Heart left ventricle (tissue), 13 donors: Measurements from ENCODE around the gene GRB14.

Experiments used
- POLR2A ChIP-seq, 2 donors: fragments of 450-650 bp; IDR thresholded peaks; one replicate each; pipeline ENCODE4 v1.6.1; 2017; ENCODE audit warnings: antibody characterized with exemption in 2 of 2, mild to moderate bottlenecking in 2 of 2, moderate library complexity in 2 of 2
- TF ChIP-seq, protein P1 (sequence below), 12 donors: fragments of 200-600 bp; sonication (generic) in 4 of 12; IDR thresholded peaks; one replicate each; pipeline versions ENCODE4 v1.5.0 to v1.8.0; 2018 to 2022; ENCODE audit warnings: antibody characterized with exemption in 12 of 12, mild to moderate bottlenecking in 5 of 12
- donor health status: ischemic (EF 13 %, LVEDD 7.1; RV severe dilation, severe dysfunction).
- donor health status: DM: no; HTN: yes; CAD: no.
- donor health status: DM: no; HTN: no; CAD: no.
- donor health status: ischemic (EF 25% LVEDD 6.9; RV normal size, moderate dysfunction).
- donor health status: ischemic (EF 25% LVEDD 5.7; RV mildly dilated, moderate dysfunction).
- donor health status: ischemic (EF 35%, LVEDD 5.7; RV mildly dilated, moderate dysfunction).
- donor health status: nonischemic (EF 11% LVEDD 7.7; RV severe dilation, severe dysfunction).
- donor health status: DM: yes; HTN: yes; CAD: no.
- donor health status: PGD.
- donor health status: ischemic (EF 29% LVEDD 5.4; RV normal size, mild dysfunction).
- donor health status: nonischemic (EF 23%, LVEDD 6.1; RV moderate dilation, normal function).

- no peak for TF ChIP-seq POLR2A (IDR thresholded peaks at IDR 0.05)
- TF ChIP-seq, protein P1, sequence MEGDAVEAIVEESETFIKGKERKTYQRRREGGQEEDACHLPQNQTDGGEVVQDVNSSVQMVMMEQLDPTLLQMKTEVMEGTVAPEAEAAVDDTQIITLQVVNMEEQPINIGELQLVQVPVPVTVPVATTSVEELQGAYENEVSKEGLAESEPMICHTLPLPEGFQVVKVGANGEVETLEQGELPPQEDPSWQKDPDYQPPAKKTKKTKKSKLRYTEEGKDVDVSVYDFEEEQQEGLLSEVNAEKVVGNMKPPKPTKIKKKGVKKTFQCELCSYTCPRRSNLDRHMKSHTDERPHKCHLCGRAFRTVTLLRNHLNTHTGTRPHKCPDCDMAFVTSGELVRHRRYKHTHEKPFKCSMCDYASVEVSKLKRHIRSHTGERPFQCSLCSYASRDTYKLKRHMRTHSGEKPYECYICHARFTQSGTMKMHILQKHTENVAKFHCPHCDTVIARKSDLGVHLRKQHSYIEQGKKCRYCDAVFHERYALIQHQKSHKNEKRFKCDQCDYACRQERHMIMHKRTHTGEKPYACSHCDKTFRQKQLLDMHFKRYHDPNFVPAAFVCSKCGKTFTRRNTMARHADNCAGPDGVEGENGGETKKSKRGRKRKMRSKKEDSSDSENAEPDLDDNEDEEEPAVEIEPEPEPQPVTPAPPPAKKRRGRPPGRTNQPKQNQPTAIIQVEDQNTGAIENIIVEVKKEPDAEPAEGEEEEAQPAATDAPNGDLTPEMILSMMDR (IDR thresholded peaks at IDR 0.05) = no peak
Measured at GRCh38 chr2:164567335-164567989, 53.8 kb downstream of the GRB14 start.
